Muscle of back (tissue), 11 donors: ENCODE data around the gene RBM5. TPM values are rescaled to one million over a fixed set of nuclear protein-coding genes. Genes with fewer than 3 reads are reported as not detected.

Experiments used
- DNase-seq, 3 donors: peaks; one replicate each; pipeline versions ENCODE4 v3.0.0 to v3.0.0-alpha.2; 2013
- polyA plus RNA-seq, 10 donors: library from polyadenylated mRNA; unstranded; fragments of 120-200 nt; gene quantifications; one replicate each; pipeline ENCODE4 v1.2.1, GENCODE V29; 2013; ENCODE audit not compliant: insufficient read length in 10 of 10

RBM5 gene
- polyA plus RNA-seq, 10 donors: 113 to 245 (median 144) TPM

- DNase-seq: no peak
These were observed 48.8 kb downstream of the RBM5 start for GRCh38 chr3:50137531-50137930.

- DNase-seq: no peak
These were observed 49.8 kb downstream of the RBM5 start for GRCh38 chr3:50138266-50139200.

- DNase-seq: no peak
These were observed 50.6 kb downstream of the RBM5 start for GRCh38 chr3:50139308-50139707.

- DNase-seq: no peak
These were observed 51.2 kb downstream of the RBM5 start for GRCh38 chr3:50139718-50140423.

- no peak for DNase-seq
These were observed 52.3 kb downstream of the RBM5 start for GRCh38 chr3:50140990-50141389.

- no peak for DNase-seq
These were observed 57.7 kb downstream of the RBM5 start for GRCh38 chr3:50146316-50146901.

- no peak for DNase-seq
These were observed 58.3 kb downstream of the RBM5 start for GRCh38 chr3:50147016-50147415.

GRCh38 chr3:50147447-50147846, 58.7 kb downstream of the RBM5 start:
- DNase-seq: no peak

- DNase-seq: peak in 1 of 3 donors; percentile 74
These were observed 59.1 kb downstream of the RBM5 start for GRCh38 chr3:50147861-50148260.

GRCh38 chr3:50150404-50150750, 61.7 kb downstream of the RBM5 start:
- DNase-seq: no peak

- DNase-seq: peak in 1 of 3 donors; percentile 51
These were observed 62.4 kb downstream of the RBM5 start for GRCh38 chr3:50150863-50151686.

- DNase-seq: no peak
These were observed 63.0 kb downstream of the RBM5 start for GRCh38 chr3:50151728-50152127.

GRCh38 chr3:50153782-50154475, 65.2 kb downstream of the RBM5 start:
- DNase-seq: no peak

- DNase-seq: no peak
These were observed 65.7 kb downstream of the RBM5 start for GRCh38 chr3:50154476-50154839.

- peak in 2 of 3 donors; percentile 68 to 82 for DNase-seq
These were observed 66.2 kb downstream of the RBM5 start, which contains the start of gene SEMA3F for GRCh38 chr3:50154840-50155490. TSS of gene SEMA3F (plus strand) at chr3:50155324. CDS start at chr3:50159623, 4,299 bp downstream.

GRCh38 chr3:50155491-50155878, 66.8 kb downstream of the RBM5 start:
- no peak for DNase-seq

GRCh38 chr3:50155891-50156290, 67.2 kb downstream of the RBM5 start:
- peak in 1 of 3 donors; percentile 53 for DNase-seq

- peak in 2 of 3 donors; percentile 46 to 83 for DNase-seq
These were observed 68.1 kb downstream of the RBM5 start for GRCh38 chr3:50156549-50157493.

GRCh38 chr3:50157827-50158529, 69.3 kb downstream of the RBM5 start:
- no peak for DNase-seq
